DOHH2 (cell line): ENCODE measurements around the gene ZNF185.

ENCODE experiments used
- EZH2phosphoT487 ChIP-seq: fragments of 200-600 bp; sonication (generic); IDR thresholded peaks from 2 replicates; pipeline ENCODE4 v1.6.1; 2017; ENCODE audit warnings: borderline replicate concordance, mild to moderate bottlenecking, antibody characterized with exemption, low read length, moderate library complexity, mixed read lengths
- TF ChIP-seq, protein P1 (sequence below): fragments of 200-600 bp; sonication (generic); IDR thresholded peaks from one replicate; pipeline ENCODE4 v1.5.1; 2014; ENCODE audit warnings: antibody characterized with exemption, mild to moderate bottlenecking, low read depth, low read length; ENCODE audit not compliant: poor library complexity, severe bottlenecking

DNA sequence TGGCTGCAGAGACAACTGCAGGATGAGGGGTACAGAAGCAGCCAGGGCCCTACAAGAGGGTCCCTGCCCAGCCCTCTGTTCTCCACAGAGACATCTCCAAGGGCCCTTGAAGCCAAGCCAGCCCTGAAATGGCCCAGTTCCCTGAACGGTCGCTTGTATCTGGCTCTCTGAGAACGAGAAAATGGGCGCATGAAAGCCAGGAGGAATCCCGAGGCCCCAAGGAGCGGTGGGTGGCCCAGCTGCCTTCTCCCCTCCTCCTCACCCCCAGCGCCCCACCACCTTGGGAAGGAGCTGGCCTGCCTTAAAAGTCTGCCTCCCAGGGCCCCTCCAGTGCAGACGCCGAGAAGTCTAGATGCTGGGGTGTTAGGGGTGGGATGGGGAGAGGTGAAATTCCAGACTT is 5.7 kb downstream of the ZNF185 start:
- TF ChIP-seq, protein P1, sequence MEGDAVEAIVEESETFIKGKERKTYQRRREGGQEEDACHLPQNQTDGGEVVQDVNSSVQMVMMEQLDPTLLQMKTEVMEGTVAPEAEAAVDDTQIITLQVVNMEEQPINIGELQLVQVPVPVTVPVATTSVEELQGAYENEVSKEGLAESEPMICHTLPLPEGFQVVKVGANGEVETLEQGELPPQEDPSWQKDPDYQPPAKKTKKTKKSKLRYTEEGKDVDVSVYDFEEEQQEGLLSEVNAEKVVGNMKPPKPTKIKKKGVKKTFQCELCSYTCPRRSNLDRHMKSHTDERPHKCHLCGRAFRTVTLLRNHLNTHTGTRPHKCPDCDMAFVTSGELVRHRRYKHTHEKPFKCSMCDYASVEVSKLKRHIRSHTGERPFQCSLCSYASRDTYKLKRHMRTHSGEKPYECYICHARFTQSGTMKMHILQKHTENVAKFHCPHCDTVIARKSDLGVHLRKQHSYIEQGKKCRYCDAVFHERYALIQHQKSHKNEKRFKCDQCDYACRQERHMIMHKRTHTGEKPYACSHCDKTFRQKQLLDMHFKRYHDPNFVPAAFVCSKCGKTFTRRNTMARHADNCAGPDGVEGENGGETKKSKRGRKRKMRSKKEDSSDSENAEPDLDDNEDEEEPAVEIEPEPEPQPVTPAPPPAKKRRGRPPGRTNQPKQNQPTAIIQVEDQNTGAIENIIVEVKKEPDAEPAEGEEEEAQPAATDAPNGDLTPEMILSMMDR: no peak
- TF ChIP-seq EZH2phosphoT487: no peak
